ENCODE data around the gene C2orf76.

Gene C2orf76

GRCh38 chr2:119295688-119296375, 70.8 kb downstream of the C2orf76 start:
- DNase-seq (ENCODE audit: low spot score) = no peak
- no peak overlapping the region for H3K27ac ChIP-seq
- H3K4me3 ChIP-seq = no peak overlapping the region
- no peak for TF ChIP-seq CTCF (IDR thresholded peaks at IDR 0.05)

GRCh38 chr2:119294671-119295070, 72.0 kb downstream of the C2orf76 start:
- no peak overlapping the region for H3K27ac ChIP-seq
- H3K4me3 ChIP-seq = no peak overlapping the region
- TF ChIP-seq CTCF (IDR thresholded peaks at IDR 0.05) = no peak
- DNase-seq (ENCODE audit: low spot score) = no peak

GRCh38 chr2:119293900-119294299, 72.7 kb downstream of the C2orf76 start:
- H3K27ac ChIP-seq = no peak overlapping the region
- no peak overlapping the region for H3K4me3 ChIP-seq
- TF ChIP-seq CTCF (IDR thresholded peaks at IDR 0.05) = no peak
- DNase-seq (ENCODE audit: low spot score) = no peak

- TF ChIP-seq CTCF (IDR thresholded peaks at IDR 0.05) = no peak
- Histone ChIP-seq H3K27ac (no peak overlapping the region), H3K4me3 (no peak overlapping the region)
- DNase-seq (ENCODE audit: low spot score) = no peak
These were observed 73.4 kb downstream of the C2orf76 start for GRCh38 chr2:119293254-119293653.

- H3K4me3 ChIP-seq = no peak overlapping the region
- DNase-seq (ENCODE audit: low spot score) = no peak
- TF ChIP-seq CTCF (IDR thresholded peaks at IDR 0.05) = no peak
- H3K27ac ChIP-seq = no peak overlapping the region
These were observed 74.4 kb downstream of the C2orf76 start for GRCh38 chr2:119292226-119292625.

GRCh38 chr2:119291588-119292167, 75.0 kb downstream of the C2orf76 start:
- DNase-seq (ENCODE audit: low spot score) = no peak
- Histone ChIP-seq H3K27ac (no peak overlapping the region), H3K4me3 (no peak overlapping the region)
- no peak for TF ChIP-seq CTCF (IDR thresholded peaks at IDR 0.05)

Data from coronary artery (tissue), 2 donors.